HG02943 (cell line): Measurements from ENCODE around the gene HS1BP3.

Experiments used
- ATAC-seq: cut with Tn5 transposase; IDR thresholded peaks from one replicate; pipeline ENCODE4 v1.9.1; 2021; ENCODE audit warnings: mild to moderate bottlenecking, low read depth, moderate library complexity; ENCODE audit not compliant: unreplicated experiment

HS1BP3 gene

GRCh38 chr2:20633001-20633400 lies 17.9 kb downstream of the HS1BP3 start:
- ATAC-seq: no peak

GRCh38 chr2:20632446-20632990 lies 18.4 kb downstream of the HS1BP3 start:
- ATAC-seq: no peak

- no peak for ATAC-seq
Observed at GRCh38 chr2:20631617-20632307, 19.1 kb downstream of the HS1BP3 start.

GRCh38 chr2:20630967-20631366 lies 19.9 kb downstream of the HS1BP3 start:
- no peak for ATAC-seq

GRCh38 chr2:20629581-20630171 lies 21.2 kb downstream of the HS1BP3 start:
- ATAC-seq: no peak

- ATAC-seq: no peak
Observed at GRCh38 chr2:20629181-20629580, 21.7 kb downstream of the HS1BP3 start.

- no peak for ATAC-seq
Observed at GRCh38 chr2:20627712-20628380, 23.1 kb downstream of the HS1BP3 start.

- no peak for ATAC-seq
Observed at GRCh38 chr2:20626698-20627513, 24.0 kb downstream of the HS1BP3 start.

- ATAC-seq: no peak
Observed at GRCh38 chr2:20626392-20626697, 24.6 kb downstream of the HS1BP3 start.

- no peak for ATAC-seq
Observed at GRCh38 chr2:20625491-20626391, 25.2 kb downstream of the HS1BP3 start.

- no peak for ATAC-seq
Observed at GRCh38 chr2:20624884-20625485, 25.9 kb downstream of the HS1BP3 start.

GRCh38 chr2:20624156-20624883 lies 26.6 kb downstream of the HS1BP3 start:
- no peak for ATAC-seq

GRCh38 chr2:20623741-20624155 lies 27.1 kb downstream of the HS1BP3 start:
- ATAC-seq: no peak

GRCh38 chr2:20623241-20623640 lies 27.7 kb downstream of the HS1BP3 start:
- ATAC-seq: no peak

GRCh38 chr2:20622731-20623130 lies 28.2 kb downstream of the HS1BP3 start:
- ATAC-seq: no peak

GRCh38 chr2:20622296-20622686 lies 28.6 kb downstream of the HS1BP3 start:
- ATAC-seq: no peak

- ATAC-seq: no peak
Observed at GRCh38 chr2:20621366-20622295, 29.3 kb downstream of the HS1BP3 start.
